Measurements from ENCODE around the gene PKHD1.

Gene PKHD1

GRCh38 chr6:51844336-51844735 is 243.1 kb downstream of the PKHD1 start:
- no peak for DNase-seq

DNA sequence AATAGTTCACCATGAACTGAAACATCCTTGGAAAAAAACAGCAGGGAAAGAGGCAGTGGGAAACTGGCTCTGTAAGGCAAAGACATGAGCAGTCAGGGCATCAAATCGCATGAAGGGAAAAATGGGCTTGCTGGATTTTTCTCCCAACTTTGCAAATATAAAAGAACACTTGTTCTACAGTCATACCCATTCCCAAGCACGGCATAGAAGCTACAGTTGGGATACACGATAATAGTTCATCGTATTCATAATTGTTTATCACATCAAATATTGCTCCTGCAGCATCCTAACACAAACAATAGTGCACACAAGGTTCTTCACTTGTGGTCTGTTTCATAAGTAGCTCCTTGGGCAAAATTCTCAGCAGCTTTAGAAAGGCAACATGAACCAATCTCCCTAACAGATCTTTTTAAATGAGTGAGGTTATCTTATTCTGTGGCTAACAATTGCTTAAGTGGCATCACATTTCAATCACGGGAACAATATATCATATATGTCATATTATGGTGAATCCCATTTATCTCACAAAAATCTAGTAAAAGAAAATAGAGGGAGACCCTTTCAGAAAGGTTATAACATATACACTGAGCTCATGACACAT is 243.9 kb downstream of the PKHD1 start:
- DNase-seq, result no peak

DNA sequence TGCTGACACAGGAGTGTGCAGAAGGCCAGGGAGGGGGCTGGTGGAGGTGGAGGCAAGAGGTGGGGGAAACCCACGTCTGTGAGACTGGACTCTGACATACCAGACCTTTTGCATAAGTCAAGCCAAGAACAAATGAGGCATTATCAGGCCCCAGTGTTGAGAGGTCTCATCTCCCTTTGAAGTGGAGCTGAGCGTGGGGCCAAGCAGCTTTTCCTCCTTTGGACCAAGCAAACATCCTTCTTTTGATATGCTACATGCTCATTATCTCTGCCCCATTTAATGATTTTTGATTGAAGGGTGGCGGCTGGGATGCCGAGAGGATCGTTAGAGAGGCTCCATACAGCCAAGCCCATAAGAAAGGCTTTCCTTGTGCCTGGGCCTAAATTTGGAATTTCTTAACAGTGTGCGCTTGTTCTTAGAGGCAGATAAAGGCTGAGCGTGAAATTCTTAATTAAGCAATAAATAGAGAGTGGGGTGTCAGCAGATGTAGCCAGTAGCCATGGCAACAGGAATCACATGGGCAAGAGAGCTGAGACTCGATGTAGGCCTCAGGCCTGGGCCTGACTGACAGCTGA is 244.5 kb downstream of the PKHD1 start:
- DNase-seq, result no peak

DNA sequence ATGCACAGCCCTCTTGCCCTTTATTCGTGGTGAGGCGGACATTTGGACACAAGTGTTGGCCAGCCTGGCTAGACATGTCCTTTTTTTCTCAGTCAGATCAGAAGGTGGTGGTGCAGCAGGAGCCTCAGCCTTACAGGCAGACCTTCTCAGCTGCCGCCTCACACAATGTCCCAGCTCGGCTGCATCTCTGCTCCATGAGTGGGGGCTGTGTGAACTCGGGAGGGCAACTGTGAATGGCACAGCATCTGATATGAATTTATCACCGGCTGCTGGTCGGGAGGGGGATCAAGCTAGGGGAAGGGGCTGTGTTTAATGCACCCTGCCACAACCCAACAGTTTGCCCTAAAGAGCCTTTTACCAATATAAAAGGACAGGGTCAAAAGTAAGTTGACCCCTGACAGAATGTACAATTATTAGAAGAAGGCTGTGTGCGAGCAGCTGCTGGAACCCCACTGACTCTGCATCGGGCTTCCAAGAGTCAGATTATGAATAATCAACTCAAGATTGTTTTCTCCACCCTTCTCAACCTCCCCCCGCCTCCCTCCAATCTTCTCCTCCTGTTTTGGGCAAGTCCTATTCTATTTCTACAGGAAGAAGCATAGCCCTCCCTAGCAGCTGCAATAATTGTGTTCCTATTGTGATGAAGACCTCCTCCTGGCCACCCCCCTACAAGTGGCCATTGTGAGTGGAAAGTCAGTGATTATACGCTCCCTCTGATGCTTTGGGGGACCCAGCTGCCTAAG is 245.2 kb downstream of the PKHD1 start:
- DNase-seq, result no peak

GRCh38 chr6:51841626-51842025 is 245.8 kb downstream of the PKHD1 start:
- DNase-seq, result no peak

- no peak for DNase-seq
These were observed 247.6 kb downstream of the PKHD1 start for GRCh38 chr6:51839726-51840374.

DNA sequence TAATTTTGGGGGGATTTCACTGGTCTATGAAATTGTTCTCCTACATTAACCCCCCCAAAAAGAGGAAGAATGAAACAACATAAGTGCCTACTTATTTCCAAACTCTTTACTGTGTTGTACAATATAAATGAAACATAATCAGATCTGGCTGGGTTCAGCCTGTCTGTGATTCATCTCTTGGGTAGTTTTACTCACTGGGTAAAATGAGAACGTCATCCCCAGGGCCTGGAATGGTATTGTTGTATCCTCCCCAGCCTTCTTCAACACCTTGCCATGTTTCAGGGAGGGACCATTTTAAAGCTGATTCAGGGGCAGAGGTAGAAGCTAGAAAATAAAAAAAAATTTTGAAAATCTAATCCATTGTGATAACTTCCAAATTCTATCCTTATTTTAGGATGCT is 256.7 kb downstream of the PKHD1 start:
- DNase-seq, result no peak

GRCh38 chr6:51827580-51827979 is 259.8 kb downstream of the PKHD1 start:
- no peak for DNase-seq

DNA sequence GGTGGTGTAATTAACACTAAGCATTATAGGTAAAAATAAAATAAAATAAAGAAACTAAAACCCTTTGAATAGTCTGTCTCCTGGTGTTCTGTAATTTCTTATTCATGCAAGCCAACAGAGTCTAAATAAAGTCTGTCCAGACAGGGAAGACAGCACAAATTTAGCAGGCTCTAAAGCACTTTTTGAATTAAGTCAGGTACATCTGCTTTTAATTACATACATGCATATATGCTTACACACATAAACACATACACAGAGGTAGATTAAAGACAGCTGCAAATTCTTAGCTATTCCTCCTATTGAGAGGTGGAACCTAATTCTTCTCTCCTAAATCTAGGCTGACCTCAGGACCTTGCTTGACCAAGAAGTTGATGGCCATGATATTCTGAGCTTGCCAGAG is 262.5 kb downstream of the PKHD1 start:
- DNase-seq, result no peak

- no peak for DNase-seq
These were observed 266.9 kb downstream of the PKHD1 start for GRCh38 chr6:51820555-51820954.

- no peak for DNase-seq
These were observed 268.8 kb downstream of the PKHD1 start for GRCh38 chr6:51818520-51819022.

DNA sequence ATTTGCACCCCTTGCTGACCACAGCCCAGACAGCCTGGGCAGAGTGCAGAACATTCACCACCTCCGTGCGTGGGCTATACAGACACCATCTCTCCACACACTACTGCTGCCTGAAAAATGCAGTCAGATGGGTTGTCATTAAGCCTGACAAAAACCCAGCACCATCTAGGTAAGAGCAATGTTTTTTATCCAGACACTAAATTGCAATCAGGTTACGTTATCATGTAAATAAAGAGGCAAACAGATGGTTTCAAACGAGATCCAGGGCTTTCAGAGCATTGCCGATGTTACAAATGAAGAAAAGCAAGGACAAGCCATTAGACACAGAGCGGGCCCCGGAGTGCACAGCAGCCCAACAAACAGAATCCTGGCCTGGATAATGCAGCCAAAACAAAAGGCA is 269.6 kb downstream of the PKHD1 start:
- DNase-seq, result no peak

DNA sequence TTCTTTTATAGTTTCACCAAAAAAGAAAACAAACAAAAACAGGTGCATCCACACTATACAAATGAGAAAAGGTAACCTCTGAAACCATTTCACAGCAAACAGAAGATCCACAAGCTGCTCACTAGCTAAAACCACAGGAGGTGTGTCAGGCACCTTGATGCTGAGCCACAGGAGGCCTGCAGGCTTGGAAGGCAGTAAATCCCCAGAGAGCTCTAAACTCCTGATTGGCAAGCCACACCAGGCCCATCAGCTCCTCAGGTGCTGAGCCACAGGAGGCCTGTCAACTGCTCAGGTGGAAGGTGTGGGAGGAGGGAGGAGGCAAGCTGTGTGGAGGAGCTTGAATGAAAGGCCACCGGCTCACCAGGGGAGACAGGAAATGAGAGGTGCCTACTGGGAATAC is 273.0 kb downstream of the PKHD1 start:
- no peak for DNase-seq

- DNase-seq, result no peak
These were observed 273.5 kb downstream of the PKHD1 start for GRCh38 chr6:51813904-51814303.

DNA sequence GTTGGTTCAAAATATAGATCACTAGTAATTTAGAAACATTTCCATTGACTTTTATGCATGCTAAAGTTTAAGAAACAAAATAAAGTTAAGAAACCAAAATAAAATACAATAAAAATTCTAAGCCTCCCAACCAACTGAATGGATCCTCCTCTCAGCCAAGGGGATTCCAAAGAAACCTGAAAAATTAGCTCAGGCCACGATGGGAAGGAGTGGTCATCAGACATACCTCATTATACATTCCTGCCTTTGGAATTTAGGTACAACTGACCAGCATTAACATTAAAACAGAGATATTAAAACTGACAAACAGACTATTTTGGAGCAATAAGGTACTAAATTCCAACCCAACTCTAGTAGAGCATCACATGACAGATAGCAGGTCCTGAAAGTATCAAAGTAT is 275.2 kb downstream of the PKHD1 start:
- no peak for DNase-seq

DNA sequence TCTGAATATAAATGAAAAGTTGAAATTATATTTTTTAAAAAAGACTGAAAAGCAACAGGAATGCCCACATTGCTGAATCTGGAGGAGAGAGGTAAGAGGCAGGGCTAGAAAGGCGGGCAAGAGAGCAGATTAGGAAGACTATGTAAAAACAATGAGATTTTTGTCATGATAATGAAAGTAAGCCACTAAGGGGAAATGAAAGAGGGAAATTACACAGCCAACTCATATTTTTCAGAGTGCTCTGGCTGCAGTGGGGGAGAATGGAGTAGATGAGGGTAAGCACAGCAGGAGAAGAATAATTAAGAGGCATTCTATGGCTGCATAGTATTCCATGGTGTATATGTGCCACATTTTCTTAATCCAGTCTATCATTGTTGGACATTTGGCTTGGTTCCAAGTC is 281.9 kb downstream of the PKHD1 start:
- DNase-seq, result no peak

- no peak for DNase-seq
These were observed 286.8 kb downstream of the PKHD1 start for GRCh38 chr6:51800603-51801002.

DNA sequence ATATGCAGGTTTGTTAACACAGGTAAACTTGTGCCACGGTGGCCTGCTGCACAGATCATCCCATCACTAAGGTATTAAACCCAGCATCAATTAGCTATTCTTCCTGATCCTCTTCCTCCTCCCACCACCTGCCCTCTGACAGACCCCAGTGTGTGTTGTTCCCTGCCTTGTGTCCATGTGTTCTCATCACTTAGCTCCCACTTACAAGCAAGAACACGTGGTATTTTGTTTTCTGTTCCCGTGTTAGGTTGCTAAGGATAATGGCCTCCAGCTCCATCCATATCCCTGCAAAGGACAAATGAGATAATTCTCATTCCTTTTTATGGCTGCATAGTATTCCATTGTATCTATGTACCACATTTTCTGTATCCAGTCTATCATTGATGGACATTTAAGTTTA is 294.0 kb downstream of the PKHD1 start:
- no peak for DNase-seq

DNA sequence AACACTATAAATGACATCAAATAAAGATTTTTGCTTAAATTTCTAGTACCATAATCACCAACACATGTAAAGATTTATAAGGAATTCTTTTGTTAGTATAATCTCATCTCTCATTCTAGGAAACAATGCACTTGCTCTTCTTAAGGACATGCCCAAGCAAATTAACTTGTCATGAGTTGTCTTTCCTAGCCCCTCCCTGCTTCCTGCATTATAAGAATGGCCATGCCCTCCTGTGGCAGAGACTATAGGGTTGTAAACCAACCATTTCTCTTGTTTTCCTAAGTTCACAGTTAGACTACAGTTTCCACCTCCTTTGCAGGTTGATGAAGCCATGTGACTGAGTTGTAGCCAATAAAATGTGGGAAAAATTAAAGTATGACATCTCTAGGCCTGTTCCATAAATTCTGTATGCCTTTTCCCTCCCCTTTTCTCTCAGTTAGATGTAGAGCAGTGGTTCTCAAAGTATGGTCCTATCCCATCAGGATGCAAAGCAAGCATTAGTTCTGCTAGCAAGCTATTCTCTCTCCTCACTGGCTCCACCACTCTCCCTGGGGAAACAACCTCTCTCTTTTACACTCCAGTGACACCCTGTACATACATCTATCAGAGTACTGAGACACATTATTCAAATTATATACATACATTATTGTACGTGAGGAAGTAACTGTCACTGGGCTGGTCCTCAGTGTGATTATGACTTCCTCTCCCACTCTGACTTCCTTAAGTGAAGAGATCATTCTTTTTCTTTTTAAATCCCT is 295.0 kb downstream of the PKHD1 start:
- DNase-seq, result no peak

DNA sequence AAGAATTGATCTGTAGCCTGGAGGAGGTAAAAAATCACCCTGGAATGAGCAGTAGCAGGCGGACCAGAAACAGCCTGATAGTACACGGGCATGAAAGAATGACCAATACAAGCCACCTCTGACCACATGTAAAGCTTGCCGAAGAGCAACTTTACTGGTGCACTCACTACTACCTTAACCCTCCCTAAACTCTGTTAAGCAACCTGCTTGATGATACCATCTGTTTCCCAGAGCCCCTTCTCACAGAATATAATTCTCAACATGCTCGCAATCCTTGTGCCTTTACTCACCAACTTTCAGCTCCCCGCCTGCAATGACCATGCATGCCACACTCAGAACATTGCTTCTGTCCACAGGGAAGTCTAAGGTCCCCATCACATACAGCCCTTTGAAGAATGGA is 296.5 kb downstream of the PKHD1 start:
- no peak for DNase-seq

DNA sequence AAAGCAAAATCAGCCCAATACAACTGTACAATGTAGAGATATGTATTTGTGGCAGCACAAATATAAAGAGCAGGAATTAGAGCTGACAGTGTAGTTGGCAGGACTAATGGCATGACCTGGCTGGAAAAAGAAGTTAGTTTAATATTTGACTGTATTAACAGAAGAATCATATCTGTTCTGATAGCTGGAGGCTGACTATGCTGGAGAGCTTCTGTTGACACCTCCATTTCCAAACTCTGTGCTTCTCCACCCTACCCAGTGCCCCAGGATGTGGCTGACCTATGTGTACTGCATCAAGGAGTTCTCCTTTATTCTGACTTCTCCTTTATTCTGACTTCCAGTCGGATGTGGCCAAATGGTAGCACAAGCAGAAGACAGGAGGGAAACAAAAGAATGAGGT is 299.3 kb downstream of the PKHD1 start:
- DNase-seq, result no peak

DNA sequence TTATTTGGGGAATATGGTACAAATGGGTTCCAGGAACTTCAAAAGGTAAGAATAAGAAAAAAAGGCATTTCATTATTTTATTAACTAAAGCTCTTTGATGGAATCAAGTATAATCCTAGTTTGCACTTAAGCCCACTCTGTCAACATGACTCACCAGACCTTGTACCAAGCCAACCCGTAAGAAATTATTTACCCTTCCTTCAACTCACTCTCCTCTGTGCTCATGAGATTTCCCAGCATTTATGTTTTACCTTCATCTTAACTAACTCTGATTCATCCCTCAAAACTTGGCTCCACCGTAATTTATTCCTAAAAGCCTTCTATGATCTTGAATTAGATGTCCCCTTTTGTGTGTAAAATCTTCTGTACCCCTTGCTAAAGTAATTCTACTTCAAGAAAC is 308.7 kb downstream of the PKHD1 start:
- DNase-seq, result no peak

DNA sequence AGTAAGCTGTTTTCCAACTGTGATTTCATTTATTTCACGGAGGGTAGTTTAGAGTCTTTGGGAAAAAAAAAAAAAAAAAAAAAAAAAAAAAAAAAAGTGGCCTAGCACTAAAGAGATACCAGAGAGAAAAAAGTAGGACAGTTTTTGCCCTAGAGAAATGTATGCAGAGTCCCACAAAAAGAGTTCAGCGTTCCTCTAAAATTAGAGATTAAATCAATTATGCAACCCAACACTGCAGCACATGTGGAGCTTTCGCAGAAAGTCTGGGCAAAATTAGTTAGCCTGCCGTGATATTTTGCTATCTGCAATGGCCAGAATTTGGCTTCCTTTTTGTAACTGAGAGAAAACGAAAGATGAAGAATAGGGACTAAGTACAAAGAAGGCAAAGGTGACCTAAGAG is 309.8 kb downstream of the PKHD1 start:
- DNase-seq, result no peak
